Right cardiac atrium (tissue), 5 donors: ENCODE data around the gene TP53I11. TPM values are rescaled to one million over a fixed set of nuclear protein-coding genes. Genes with fewer than 3 reads are reported as not detected.
A peak's percentile ranks its signal among the peaks of the same experiment; 100 is the strongest.

Source experiments
- ATAC-seq, 2 donors: fragments of 200-7000 bp; cut with Tn5 transposase; one replicate each; pipeline versions ENCODE4 v1.8.0 to v1.9.1; 2020; ENCODE audit warnings: moderate library complexity in 2 of 2, mild to moderate bottlenecking in 1 of 2
- DNase-seq, 3 donors: peaks; one replicate each; pipeline ENCODE4 v3.0.0-alpha.2; 2020
- H3K27ac ChIP-seq: one replicate; pipeline ENCODE4 v1.5.1; 2013; ENCODE audit warnings: mild to moderate bottlenecking, low read length, control low read depth, moderate library complexity
- H3K27me3 ChIP-seq: one replicate; pipeline ENCODE4 v1.6.1; 2013; ENCODE audit not compliant: control insufficient read depth, insufficient read depth
- H3K4me1 ChIP-seq: one replicate; pipeline ENCODE4 v1.6.1; 2013; ENCODE audit warnings: low read length; ENCODE audit not compliant: control insufficient read depth, insufficient read depth
- H3K4me3 ChIP-seq: one replicate; pipeline ENCODE4 v1.5.1; 2013; ENCODE audit warnings: low read length, control low read depth
- H3K9me3 ChIP-seq: one replicate; pipeline ENCODE4 v1.6.1; 2013; ENCODE audit warnings: low read length; ENCODE audit not compliant: control insufficient read depth
- WGBS: extraction: QIAGEN DNeasy Blood & Tissue Kit; methylation state at CpG from one replicate; pipeline ENCODE4 v1.1.7; 2013; 5-methylcytosine and 5-hydroxymethylcytosine counted together
- intact Hi-C, 4 donors: fragments of 100-400 bp; cut with DNase I; formaldehyde crosslinking; loops; one replicate each; pipeline versions ENCODE4 v1.11.0 to v1.14.0; 2022 to 2023
- polyA plus RNA-seq: library from polyadenylated mRNA; stranded (reverse); fragments of 200-250 nt; gene quantifications from one replicate; pipeline ENCODE4 v1.2.3, GENCODE V29; 2013
- total RNA-seq, 4 donors: library from RNA; stranded (reverse); fragmentation: NEBNext Ultra II Directional; extraction: Animal tissue kit (Norgen Biotek cat#: 25700); gene quantifications; one replicate each; pipeline ENCODE4 v1.2.1, GENCODE V29; 2021
- donor health status: healthy with polysubstance abuse.
- donor health status: DM: no; HTN: yes; CAD: no.
- donor health status: DM: no; HTN: no; CAD: no.
- donor health status: DM: no; HTN: yes; CAD: no; lungs with severe emphysema.
- donor health status: DM: yes; HTN: yes; CAD: no.

Gene TP53I11
- total and polyA plus RNA-seq, 5 donors, result 50.9 to 105 (median 81.2) TPM

GRCh38 chr11:44899959-44900358 lies 50.7 kb downstream of the TP53I11 start:
- intact Hi-C loops, result loop anchor here in 3 of 4 donors (5.0 to 10.0 kb wide), 4 partner anchors 173 to 345 kb away; partner anchors contain the start of gene TSPAN18 (in 1 of the 3)
- peak; percentile 42 to 64 for ATAC-seq
- Histone ChIP-seq H3K4me1 (no peaks in the 10 kb centered on the region), H3K27ac (no peak overlapping the region), H3K27me3 (no peaks in the 10 kb centered on the region), H3K4me3 (no peak overlapping the region), H3K9me3 (no peaks in the 10 kb centered on the region)
- 72% methylated on average over 3 of the region's 3 CpGs for WGBS
- peak in 2 of 3 donors; percentile 32 to 48 for DNase-seq

GRCh38 chr11:44893846-44894617 lies 56.7 kb downstream of the TP53I11 start:
- peak; percentile 85 to 92 for ATAC-seq
- peak; percentile 80 to 90 (median 90) for DNase-seq
- intact Hi-C loops, result loop anchor here (5.0 to 10.0 kb wide), 3 partner anchors 167 to 339 kb away; partner anchors contain the start of gene TSPAN18 (in 3 of the 4)
- 36% methylated on average over 21 of the region's 21 CpGs for WGBS
- peak overlapping the region; percentile 73 for H3K27ac ChIP-seq
- peaks cover 10% of the 10 kb centered on the region for H3K4me1 ChIP-seq
- no peaks in the 10 kb centered on the region for H3K9me3 ChIP-seq
- H3K4me3 ChIP-seq, result no peak overlapping the region
- H3K27me3 ChIP-seq, result no peaks in the 10 kb centered on the region

GRCh38 chr11:44893308-44893822 lies 57.3 kb downstream of the TP53I11 start:
- intact Hi-C loops, result loop anchor here (5.0 to 10.0 kb wide), 3 partner anchors 166 to 339 kb away; partner anchors contain the start of gene TSPAN18 (in 3 of the 4)
- DNase-seq, result peak; percentile 46 to 75 (median 69)
- H3K4me1 ChIP-seq, result peaks cover 10% of the 10 kb centered on the region
- peak overlapping the region; percentile 73 for H3K27ac ChIP-seq
- H3K9me3 ChIP-seq, result no peaks in the 10 kb centered on the region
- H3K27me3 ChIP-seq, result no peaks in the 10 kb centered on the region
- H3K4me3 ChIP-seq, result no peak overlapping the region
- 42% methylated on average over 10 of the region's 10 CpGs for WGBS
- peak; percentile 7 to 48 for ATAC-seq

- no peak for ATAC-seq
- Histone ChIP-seq H3K27me3 (no peaks in the 10 kb centered on the region), H3K4me3 (no peak overlapping the region), H3K27ac (peak overlapping the region; percentile 34), H3K9me3 (no peaks in the 10 kb centered on the region), H3K4me1 (peaks cover 10% of the 10 kb centered on the region)
- intact Hi-C loops, result loop anchor here (5.0 to 10.0 kb wide), 3 partner anchors 166 to 338 kb away; partner anchors contain the start of gene TSPAN18 (in 3 of the 4)
- DNase-seq, result no peak
- WGBS, result 90% methylated on average over 7 of the region's 7 CpGs
These were observed 57.8 kb downstream of the TP53I11 start for GRCh38 chr11:44892843-44893242.

- Histone ChIP-seq H3K27ac (no peak overlapping the region), H3K9me3 (no peaks in the 10 kb centered on the region), H3K27me3 (no peaks in the 10 kb centered on the region), H3K4me1 (peaks cover 20% of the 10 kb centered on the region), H3K4me3 (no peak overlapping the region)
- ATAC-seq (no peak), DNase-seq (no peak)
- intact Hi-C loops, result no loop called here
- WGBS, result 84% methylated on average over 1 of the region's 1 CpG
These were observed 61.4 kb downstream of the TP53I11 start for GRCh38 chr11:44889266-44889665.

GRCh38 chr11:44887636-44888035 lies 63.0 kb downstream of the TP53I11 start:
- ATAC-seq, result no peak
- no peak for DNase-seq
- Histone ChIP-seq H3K27me3 (no peaks in the 10 kb centered on the region), H3K9me3 (no peaks in the 10 kb centered on the region), H3K4me3 (no peak overlapping the region), H3K4me1 (peaks cover 10% of the 10 kb centered on the region), H3K27ac (no peak overlapping the region)
- WGBS, result 75% methylated on average over 3 of the region's 3 CpGs
- intact Hi-C loops, result no loop called here

- Histone ChIP-seq H3K9me3 (no peaks in the 10 kb centered on the region), H3K27me3 (no peaks in the 10 kb centered on the region), H3K4me3 (no peak overlapping the region), H3K4me1 (peaks cover 10% of the 10 kb centered on the region), H3K27ac (no peak overlapping the region)
- 33% methylated on average over 3 of the region's 3 CpGs for WGBS
- ATAC-seq (peak in 1 of 2 donors; percentile 46), DNase-seq (no peak)
- intact Hi-C loops, result no loop called here
These were observed 63.9 kb downstream of the TP53I11 start for GRCh38 chr11:44886790-44887140.

GRCh38 chr11:44885919-44886789 lies 64.5 kb downstream of the TP53I11 start:
- H3K9me3 ChIP-seq, result no peaks in the 10 kb centered on the region
- H3K4me3 ChIP-seq, result no peak overlapping the region
- no peak overlapping the region for H3K27ac ChIP-seq
- no peaks in the 10 kb centered on the region for H3K27me3 ChIP-seq
- 56% methylated on average over 13 of the region's 13 CpGs for WGBS
- ATAC-seq, result no peak
- peaks cover 10% of the 10 kb centered on the region for H3K4me1 ChIP-seq
- DNase-seq, result peak in 1 of 3 donors; percentile 10
- intact Hi-C loops, result no loop called here

- H3K4me3 ChIP-seq, result no peak overlapping the region
- intact Hi-C loops, result no loop called here
- no peaks in the 10 kb centered on the region for H3K27me3 ChIP-seq
- no peaks in the 10 kb centered on the region for H3K9me3 ChIP-seq
- no peak overlapping the region for H3K27ac ChIP-seq
- WGBS, result 76% methylated on average over 12 of the region's 12 CpGs
- ATAC-seq, result no peak
- DNase-seq, result no peak
- peaks cover 10% of the 10 kb centered on the region for H3K4me1 ChIP-seq
These were observed 65.4 kb downstream of the TP53I11 start for GRCh38 chr11:44885065-44885810.

GRCh38 chr11:44884056-44884455 lies 66.6 kb downstream of the TP53I11 start:
- Histone ChIP-seq H3K9me3 (no peaks in the 10 kb centered on the region), H3K4me1 (peaks cover 10% of the 10 kb centered on the region), H3K27ac (no peak overlapping the region), H3K4me3 (no peak overlapping the region), H3K27me3 (no peaks in the 10 kb centered on the region)
- ATAC-seq (no peak), DNase-seq (no peak)
- WGBS, result 94% methylated on average over 6 of the region's 6 CpGs
- intact Hi-C loops, result no loop called here
